ENCODE results near the gene SORCS2.

SORCS2 gene

DNA sequence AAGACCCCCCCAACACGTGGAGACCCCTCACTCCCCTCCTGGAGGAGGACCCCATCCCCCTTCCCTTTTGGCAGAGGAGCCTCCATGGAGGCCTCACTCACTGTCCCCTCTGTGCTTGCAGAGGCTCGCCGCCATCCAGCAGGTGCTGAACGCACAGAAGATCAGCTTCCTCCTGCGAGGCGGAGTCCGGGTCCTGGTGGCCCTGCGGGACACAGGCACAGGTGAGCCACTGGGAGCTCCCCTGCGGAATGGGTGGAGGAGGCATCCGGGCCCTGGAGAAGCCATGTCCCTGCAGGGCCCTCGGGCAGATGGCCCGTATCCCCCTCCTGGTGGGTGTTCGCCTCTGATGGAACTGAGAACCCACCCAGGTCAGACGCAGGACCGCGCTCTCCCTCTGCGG lies 540.9 kb downstream of the SORCS2 start:
- no peaks in the 10 kb centered on the region for H3K36me3 ChIP-seq (ENCODE audit: insufficient read depth, low read length)
- no peaks in the 10 kb centered on the region for H3K9me3 ChIP-seq (ENCODE audit: insufficient read depth, low read depth, low read length)
- no peaks in the 10 kb centered on the region for H3K27me3 ChIP-seq (ENCODE audit: insufficient read depth, low read length)
- H3K4me3 ChIP-seq (ENCODE audit: low read length): no peak overlapping the region
- H3K4me1 ChIP-seq (ENCODE audit: insufficient read depth, low read length): no peaks in the 10 kb centered on the region
- 90% methylated on average over 17 of the region's 17 CpGs for WGBS
- H3K27ac ChIP-seq (ENCODE audit: low read depth, low read length): no peak overlapping the region
- H3K9ac ChIP-seq (ENCODE audit: low read depth, low read length): no peak overlapping the region

DNA sequence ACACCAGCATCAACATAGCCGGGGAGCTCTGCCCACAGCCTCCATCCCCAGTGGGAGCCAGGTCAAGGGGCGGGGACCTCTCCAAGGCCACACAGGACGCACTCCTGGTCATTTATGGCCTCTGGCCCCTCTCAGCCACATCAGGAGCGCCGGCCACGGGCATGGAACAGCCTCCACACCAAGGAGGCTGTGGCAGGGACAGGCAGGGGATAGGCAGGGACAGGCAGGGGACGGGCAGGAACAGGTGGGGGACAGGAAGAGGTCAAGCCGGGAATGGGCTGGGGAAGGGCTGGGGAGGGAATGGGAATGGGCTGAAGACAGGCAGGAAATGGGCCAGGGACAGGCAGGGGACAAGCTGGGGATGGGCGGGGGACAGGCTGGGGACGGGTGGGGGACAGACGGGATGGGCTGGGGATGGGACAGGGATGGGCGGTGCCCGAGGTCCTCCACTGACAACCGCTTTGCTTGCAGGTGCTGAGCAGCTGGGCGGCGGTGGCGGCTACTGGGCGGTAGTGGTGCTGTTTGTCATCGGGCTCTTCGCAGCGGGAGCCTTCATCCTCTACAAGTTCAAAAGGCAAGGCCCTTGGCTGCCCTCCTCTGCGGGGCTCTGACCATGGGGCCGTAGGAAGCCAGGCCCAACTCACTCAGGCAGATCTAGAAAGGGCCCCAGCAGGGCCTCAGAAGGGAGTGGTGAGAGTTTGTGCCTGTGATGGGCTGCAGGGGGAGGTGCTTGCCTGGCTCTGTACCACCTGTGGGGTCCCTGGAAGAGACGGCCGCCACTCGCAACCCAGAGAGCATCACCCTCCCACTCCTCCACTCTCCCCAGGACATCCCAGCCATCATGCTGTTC lies 541.7 kb downstream of the SORCS2 start:
- H3K9ac ChIP-seq (ENCODE audit: low read depth, low read length): no peak overlapping the region
- no peaks in the 10 kb centered on the region for H3K36me3 ChIP-seq (ENCODE audit: insufficient read depth, low read length)
- no peaks in the 10 kb centered on the region for H3K27me3 ChIP-seq (ENCODE audit: insufficient read depth, low read length)
- H3K9me3 ChIP-seq (ENCODE audit: insufficient read depth, low read depth, low read length): no peaks in the 10 kb centered on the region
- H3K4me3 ChIP-seq (ENCODE audit: low read length): no peak overlapping the region
- no peaks in the 10 kb centered on the region for H3K4me1 ChIP-seq (ENCODE audit: insufficient read depth, low read length)
- H3K27ac ChIP-seq (ENCODE audit: low read depth, low read length): no peak overlapping the region
- WGBS: 82% methylated on average over 26 of the region's 26 CpGs

DNA sequence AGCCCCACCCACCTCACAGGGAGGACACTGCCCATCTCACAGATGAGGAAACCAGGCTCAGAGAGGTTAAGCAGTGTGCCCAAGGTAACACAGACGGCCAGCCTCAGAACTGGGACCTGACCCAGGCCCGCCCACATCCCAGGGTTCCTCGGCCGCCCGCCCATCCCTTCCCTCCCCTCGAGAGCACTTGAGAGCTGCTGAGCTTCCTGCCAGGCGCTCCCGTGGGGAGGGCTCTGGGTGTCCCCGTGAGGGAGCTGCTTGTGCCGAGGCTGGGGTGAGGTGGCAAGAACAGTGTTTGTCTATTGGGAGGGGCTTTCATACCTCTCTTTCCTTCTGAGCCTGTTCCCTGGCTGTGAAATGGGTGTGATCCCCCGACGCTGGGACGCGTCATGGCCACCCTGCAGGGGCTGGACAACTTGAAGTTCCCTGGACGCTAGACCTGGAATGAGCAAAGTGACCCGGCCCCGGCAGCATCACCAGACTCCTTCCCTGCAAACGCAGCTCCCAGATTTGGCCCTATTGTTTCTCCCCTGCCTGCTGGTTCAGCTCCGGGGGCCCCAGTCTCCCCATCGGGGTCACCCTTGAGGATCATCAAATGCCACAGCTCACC lies 542.4 kb downstream of the SORCS2 start:
- Histone ChIP-seq H3K4me3 (ENCODE audit: low read length) (no peak overlapping the region), H3K36me3 (ENCODE audit: insufficient read depth, low read length) (no peaks in the 10 kb centered on the region), H3K27me3 (ENCODE audit: insufficient read depth, low read length) (no peaks in the 10 kb centered on the region), H3K4me1 (ENCODE audit: insufficient read depth, low read length) (no peaks in the 10 kb centered on the region), H3K9ac (ENCODE audit: low read depth, low read length) (no peak overlapping the region), H3K9me3 (ENCODE audit: insufficient read depth, low read depth, low read length) (no peaks in the 10 kb centered on the region), H3K27ac (ENCODE audit: low read depth, low read length) (no peak overlapping the region)
- 90% methylated on average over 20 of the region's 20 CpGs for WGBS

DNA sequence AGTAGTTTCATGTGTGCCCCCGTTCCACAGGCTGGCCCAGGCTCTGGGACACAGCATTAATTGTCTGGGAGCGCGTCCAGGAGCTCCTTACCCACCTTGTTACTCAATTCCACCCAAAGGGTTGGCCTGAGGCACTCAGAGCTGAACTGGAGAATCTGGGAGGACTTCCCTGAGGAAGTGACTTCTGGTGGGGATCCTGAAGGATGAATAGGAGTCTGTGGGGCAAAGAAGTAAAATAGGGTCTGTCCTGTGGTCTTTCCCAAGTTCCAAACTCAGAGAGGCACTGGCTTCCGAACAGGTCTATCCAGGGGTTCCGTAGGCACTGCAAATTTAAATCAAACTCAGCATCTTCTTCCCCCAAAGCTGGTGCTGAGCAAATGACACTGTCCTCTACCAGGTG lies 543.1 kb downstream of the SORCS2 start:
- Histone ChIP-seq H3K4me3 (ENCODE audit: low read length) (no peak overlapping the region), H3K4me1 (ENCODE audit: insufficient read depth, low read length) (no peaks in the 10 kb centered on the region), H3K36me3 (ENCODE audit: insufficient read depth, low read length) (no peaks in the 10 kb centered on the region), H3K9me3 (ENCODE audit: insufficient read depth, low read depth, low read length) (no peaks in the 10 kb centered on the region), H3K9ac (ENCODE audit: low read depth, low read length) (no peak overlapping the region), H3K27me3 (ENCODE audit: insufficient read depth, low read length) (no peaks in the 10 kb centered on the region), H3K27ac (ENCODE audit: low read depth, low read length) (no peak overlapping the region)
- 92% methylated on average over 5 of the region's 5 CpGs for WGBS

DNA sequence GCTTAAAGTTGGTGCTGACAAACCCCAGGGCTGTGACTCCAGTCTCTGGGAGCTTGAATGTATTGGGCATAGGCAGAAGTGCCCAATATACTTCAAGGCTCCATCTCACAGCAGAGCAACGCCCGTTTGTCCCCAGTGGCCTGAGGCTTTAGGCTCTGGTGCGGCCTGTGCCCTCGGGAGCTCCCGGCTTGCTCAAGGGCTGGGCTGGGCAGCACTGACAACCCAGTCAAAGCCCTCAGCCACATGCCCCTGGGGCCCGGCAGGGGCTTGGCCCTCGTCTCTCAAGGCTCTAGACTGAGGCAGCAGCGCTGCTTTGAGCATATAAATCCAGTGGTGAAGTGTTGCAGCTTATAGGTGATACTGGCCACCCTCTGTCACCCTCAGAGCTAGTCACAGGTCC lies 543.6 kb downstream of the SORCS2 start:
- Histone ChIP-seq H3K36me3 (ENCODE audit: insufficient read depth, low read length) (no peaks in the 10 kb centered on the region), H3K27me3 (ENCODE audit: insufficient read depth, low read length) (no peaks in the 10 kb centered on the region), H3K9ac (ENCODE audit: low read depth, low read length) (no peak overlapping the region), H3K27ac (ENCODE audit: low read depth, low read length) (no peak overlapping the region), H3K9me3 (ENCODE audit: insufficient read depth, low read depth, low read length) (no peaks in the 10 kb centered on the region), H3K4me3 (ENCODE audit: low read length) (no peak overlapping the region), H3K4me1 (ENCODE audit: insufficient read depth, low read length) (no peaks in the 10 kb centered on the region)
- 92% methylated on average over 8 of the region's 8 CpGs for whole genome bisulfite sequencing

DNA sequence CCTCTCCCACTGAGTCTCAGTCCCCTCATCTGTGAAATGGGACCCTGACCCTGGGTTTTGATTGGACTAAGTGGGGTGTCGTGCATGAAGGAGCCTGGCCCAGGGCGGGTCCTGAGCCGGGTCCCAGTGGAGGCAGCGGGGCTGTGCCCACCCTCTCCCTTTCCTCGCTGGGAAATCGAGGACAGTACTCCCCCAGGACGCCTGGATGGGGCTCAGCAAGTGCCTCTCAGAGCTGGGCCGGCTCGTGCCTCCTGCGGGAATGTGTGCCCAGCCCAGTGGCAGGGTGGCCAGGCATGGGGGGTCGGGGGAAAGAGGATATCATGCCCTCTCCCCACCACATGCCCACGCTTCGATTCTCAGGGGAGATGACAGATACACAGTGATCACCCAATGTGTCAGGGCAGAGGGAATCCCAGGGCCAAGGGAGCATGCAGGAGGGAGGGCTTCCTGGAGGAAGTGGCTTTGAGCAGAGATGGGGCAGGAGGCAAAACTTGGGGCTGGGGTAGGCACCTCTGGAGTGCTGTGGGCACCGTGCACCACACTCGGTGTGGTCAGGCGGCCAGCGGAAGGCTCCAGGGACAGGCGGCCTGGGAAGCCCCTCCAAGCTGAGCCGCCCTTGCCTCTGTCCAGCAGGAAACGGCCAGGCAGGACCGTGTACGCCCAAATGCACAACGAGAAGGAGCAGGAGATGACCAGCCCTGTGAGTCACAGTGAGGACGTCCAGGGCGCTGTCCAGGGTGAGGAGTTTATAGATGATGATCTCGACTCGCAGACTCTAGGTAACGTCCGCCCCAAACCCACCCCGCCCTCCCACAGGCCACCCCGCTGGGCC lies 544.3 kb downstream of the SORCS2 start:
- Histone ChIP-seq H3K9me3 (ENCODE audit: insufficient read depth, low read depth, low read length) (no peaks in the 10 kb centered on the region), H3K4me3 (ENCODE audit: low read length) (no peak overlapping the region), H3K27me3 (ENCODE audit: insufficient read depth, low read length) (no peaks in the 10 kb centered on the region), H3K4me1 (ENCODE audit: insufficient read depth, low read length) (no peaks in the 10 kb centered on the region), H3K27ac (ENCODE audit: low read depth, low read length) (no peak overlapping the region), H3K9ac (ENCODE audit: low read depth, low read length) (no peak overlapping the region), H3K36me3 (ENCODE audit: insufficient read depth, low read length) (no peaks in the 10 kb centered on the region)
- 93% methylated on average over 31 of the region's 31 CpGs for WGBS

DNA sequence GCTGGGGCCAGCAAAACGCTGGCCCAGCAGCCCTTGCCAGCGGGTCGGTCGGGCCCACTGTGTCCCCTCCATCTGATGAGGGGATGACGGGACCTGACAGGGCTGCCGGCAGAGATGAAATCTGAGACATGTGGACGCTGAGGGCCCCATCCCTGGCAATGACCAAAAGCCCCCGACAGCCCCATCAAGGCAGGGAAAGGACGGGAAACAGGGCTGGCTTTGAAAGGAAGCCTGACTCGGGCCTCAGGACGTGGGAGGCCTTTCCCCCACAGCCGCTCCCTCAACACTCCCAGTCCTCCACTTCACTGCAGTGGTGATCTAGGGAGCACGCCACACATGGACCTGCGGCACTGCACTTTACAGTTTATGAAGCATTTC lies 544.9 kb downstream of the SORCS2 start:
- Histone ChIP-seq H3K9me3 (ENCODE audit: insufficient read depth, low read depth, low read length) (no peaks in the 10 kb centered on the region), H3K36me3 (ENCODE audit: insufficient read depth, low read length) (no peaks in the 10 kb centered on the region), H3K4me3 (ENCODE audit: low read length) (no peak overlapping the region), H3K9ac (ENCODE audit: low read depth, low read length) (no peak overlapping the region), H3K27ac (ENCODE audit: low read depth, low read length) (no peak overlapping the region), H3K4me1 (ENCODE audit: insufficient read depth, low read length) (no peaks in the 10 kb centered on the region), H3K27me3 (ENCODE audit: insufficient read depth, low read length) (no peaks in the 10 kb centered on the region)
- 91% methylated on average over 14 of the region's 14 CpGs for WGBS

DNA sequence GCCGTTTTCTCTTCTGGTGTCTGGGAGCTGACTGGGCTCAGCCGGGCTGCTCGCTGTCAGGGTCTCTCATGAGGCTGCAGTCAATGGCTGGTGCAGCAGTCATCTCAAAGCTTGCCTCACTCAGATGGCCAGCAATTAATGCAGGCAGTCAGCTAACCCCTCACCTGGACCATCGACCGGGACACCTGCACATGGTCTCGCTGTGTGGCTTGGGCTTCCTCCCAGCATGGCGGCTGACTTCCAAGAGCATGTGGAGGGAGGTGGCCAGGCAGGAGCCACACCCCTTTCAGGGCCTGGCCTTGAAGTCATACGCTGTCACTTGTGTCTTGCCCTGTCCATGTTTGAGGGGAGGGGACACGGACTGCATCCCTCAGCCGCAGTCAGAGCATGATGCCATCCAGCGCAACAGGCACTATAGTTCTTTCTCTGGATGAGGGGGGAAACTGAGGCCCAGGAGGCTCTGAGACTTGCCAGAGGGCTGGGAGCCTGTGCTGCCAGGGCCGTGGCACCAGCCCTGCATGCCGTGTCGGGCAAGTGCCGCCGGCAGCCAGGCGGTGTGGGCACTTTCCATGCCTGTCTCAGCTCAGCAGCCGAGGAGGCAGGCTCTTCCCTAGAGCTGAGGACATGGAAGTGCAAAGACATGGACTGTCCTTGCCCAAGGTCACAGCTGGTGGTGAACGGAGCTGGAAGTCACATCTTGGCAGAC lies 545.6 kb downstream of the SORCS2 start:
- no peaks in the 10 kb centered on the region for H3K9me3 ChIP-seq (ENCODE audit: insufficient read depth, low read depth, low read length)
- H3K9ac ChIP-seq (ENCODE audit: low read depth, low read length): no peak overlapping the region
- WGBS: 95% methylated on average over 19 of the region's 19 CpGs
- H3K27me3 ChIP-seq (ENCODE audit: insufficient read depth, low read length): no peaks in the 10 kb centered on the region
- H3K4me3 ChIP-seq (ENCODE audit: low read length): no peak overlapping the region
- H3K36me3 ChIP-seq (ENCODE audit: insufficient read depth, low read length): no peaks in the 10 kb centered on the region
- H3K4me1 ChIP-seq (ENCODE audit: insufficient read depth, low read length): no peaks in the 10 kb centered on the region
- no peak overlapping the region for H3K27ac ChIP-seq (ENCODE audit: low read depth, low read length)

DNA sequence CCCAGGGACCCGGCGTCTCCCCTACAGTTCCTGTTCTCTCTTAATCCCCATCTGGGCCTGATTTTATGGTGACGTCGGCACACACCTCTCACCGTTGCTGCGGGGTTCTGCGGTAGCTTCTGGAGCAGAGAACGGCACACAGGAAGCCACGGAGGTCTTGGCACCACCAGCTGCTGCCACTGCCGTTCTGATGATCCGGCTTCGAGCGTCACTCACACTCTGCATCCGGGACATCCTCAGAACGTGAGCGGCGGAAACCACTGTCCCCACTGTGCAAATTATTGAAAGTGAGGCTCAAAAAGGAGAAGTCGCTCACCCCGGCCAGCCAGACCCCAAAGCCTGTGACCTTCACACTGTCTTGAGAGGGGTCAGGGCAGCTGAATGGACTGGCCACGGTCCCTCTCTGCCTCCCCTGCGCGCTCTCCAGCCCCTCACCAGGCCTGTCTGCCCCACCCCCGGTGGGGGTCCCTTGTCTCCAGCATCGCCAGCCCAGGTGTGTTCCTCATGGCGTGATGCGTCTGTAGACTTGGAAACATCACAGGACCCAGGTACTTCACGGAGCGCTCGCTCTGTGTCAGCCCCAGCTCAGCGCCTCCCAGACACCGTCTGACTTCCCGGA lies 546.2 kb downstream of the SORCS2 start:
- Histone ChIP-seq H3K4me1 (ENCODE audit: insufficient read depth, low read length) (no peaks in the 10 kb centered on the region), H3K36me3 (ENCODE audit: insufficient read depth, low read length) (no peaks in the 10 kb centered on the region), H3K4me3 (ENCODE audit: low read length) (no peak overlapping the region), H3K9ac (ENCODE audit: low read depth, low read length) (no peak overlapping the region), H3K9me3 (ENCODE audit: insufficient read depth, low read depth, low read length) (no peaks in the 10 kb centered on the region), H3K27me3 (ENCODE audit: insufficient read depth, low read length) (no peaks in the 10 kb centered on the region), H3K27ac (ENCODE audit: low read depth, low read length) (no peak overlapping the region)
- WGBS: 94% methylated on average over 32 of the region's 32 CpGs

DNA sequence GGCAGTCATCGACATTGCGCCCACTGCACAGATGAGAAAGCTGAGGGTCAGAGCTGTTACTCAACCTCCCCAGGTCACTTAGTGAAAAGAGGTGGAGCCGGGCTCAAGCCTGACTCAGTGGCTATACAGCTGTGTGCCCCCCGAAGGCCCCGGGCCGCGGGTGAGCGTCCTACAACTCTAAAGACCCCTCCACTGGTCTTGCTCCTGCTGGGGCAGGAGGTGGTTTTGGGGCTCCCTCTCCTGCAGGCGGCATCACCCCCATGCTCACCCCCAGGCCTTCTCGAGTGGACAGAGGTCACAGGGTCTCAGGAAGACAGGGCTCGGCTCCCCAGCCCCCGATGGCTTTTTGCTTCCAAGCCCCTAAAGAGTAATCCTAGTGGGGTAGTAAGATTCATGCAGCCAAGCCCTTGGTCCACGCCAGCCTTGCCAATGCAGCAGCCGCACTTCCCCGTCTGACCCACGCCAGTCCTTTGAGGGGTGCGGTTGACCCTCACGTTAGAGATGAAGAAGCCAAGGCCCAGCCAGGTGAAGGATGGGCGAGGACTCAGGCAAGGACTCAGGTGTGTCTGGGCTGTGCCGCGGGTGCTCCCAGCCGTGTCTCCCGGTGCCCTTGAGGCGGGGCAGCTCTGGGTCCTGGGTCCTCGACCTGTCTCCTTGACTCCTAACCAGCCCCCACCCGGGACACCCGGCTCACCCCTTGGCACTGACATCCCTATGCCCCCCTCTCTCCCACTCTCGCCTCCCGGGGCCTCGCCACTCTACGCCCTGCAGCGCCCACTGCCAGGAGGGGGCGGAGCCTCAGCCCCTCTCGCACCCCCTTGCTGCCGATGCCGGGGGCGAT lies 547.0 kb downstream of the SORCS2 start:
- H3K27ac ChIP-seq (ENCODE audit: low read depth, low read length): no peak overlapping the region
- no peaks in the 10 kb centered on the region for H3K9me3 ChIP-seq (ENCODE audit: insufficient read depth, low read depth, low read length)
- H3K9ac ChIP-seq (ENCODE audit: low read depth, low read length): no peak overlapping the region
- H3K4me1 ChIP-seq (ENCODE audit: insufficient read depth, low read length): no peaks in the 10 kb centered on the region
- H3K27me3 ChIP-seq (ENCODE audit: insufficient read depth, low read length): no peaks in the 10 kb centered on the region
- no peaks in the 10 kb centered on the region for H3K36me3 ChIP-seq (ENCODE audit: insufficient read depth, low read length)
- 95% methylated on average over 37 of the region's 37 CpGs for WGBS
- no peak overlapping the region for H3K4me3 ChIP-seq (ENCODE audit: low read length)

All from HUES64 (cell line).